GM10266 (cell line): ENCODE measurements around the gene WASL.

Experiments
- DNase-seq: peaks from one replicate; pipeline ENCODE4 v3.0.0; 2012; ENCODE audit errors: extremely low spot score
- CTCF ChIP-seq: IDR thresholded peaks from 2 replicates; pipeline ENCODE4 v1.5.1; 2012; ENCODE audit warnings: mild to moderate bottlenecking, low read depth; ENCODE audit not compliant: control insufficient read depth, insufficient read depth; ENCODE audit errors: missing control alignments

WASL gene

GRCh38 chr7:123768493-123768892, 19.7 kb upstream of the WASL start:
- DNase-seq: no peak
- TF ChIP-seq CTCF: no peak

- TF ChIP-seq CTCF: no peak
- DNase-seq: no peak
Measured at GRCh38 chr7:123763191-123763661, 14.4 kb upstream of the WASL start.

GRCh38 chr7:123761729-123762128, 12.9 kb upstream of the WASL start:
- TF ChIP-seq CTCF: no peak
- DNase-seq: no peak

- TF ChIP-seq CTCF: no peak
- DNase-seq: no peak
Measured at GRCh38 chr7:123757095-123757494, 8.3 kb upstream of the WASL start.

- TF ChIP-seq CTCF: no peak
- no peak for DNase-seq
Measured at GRCh38 chr7:123755338-123755737, 6.5 kb upstream of the WASL start.

- no peak for TF ChIP-seq CTCF
- no peak for DNase-seq
Measured at GRCh38 chr7:123754271-123754871, 5.6 kb upstream of the WASL start.

GRCh38 chr7:123752534-123752933, 3.7 kb upstream of the WASL start:
- no peak for DNase-seq
- no peak for TF ChIP-seq CTCF
